Measurements from ENCODE around the gene FADS3.

- TF ChIP-seq POLR2AphosphoS5 (IDR thresholded peaks at IDR 0.05) (no peak), CTCF (IDR thresholded peaks at IDR 0.05) (no peak)
These were observed 13.8 kb upstream of the FADS3 start for GRCh38 chr11:61905067-61905696.
